HEK293 (cell line): ENCODE results near the gene GPR107.

Experiments
- CTCF ChIA-PET: fragments of 350-600 bp; formaldehyde crosslinking; extraction: SDS; loops from one replicate; lab custom pipeline; 2021; ENCODE audit warnings: antibody characterized with exemption; lab: Yijun Ruan, JAX
- POLR2A ChIA-PET: fragments of 300-600 bp; formaldehyde crosslinking; extraction: SDS; loops from one replicate; lab custom pipeline; 2020; ENCODE audit warnings: antibody characterized with exemption, inconsistent platforms; lab: Yijun Ruan, JAX
- H3K27ac ChIP-seq: fragments of 200-500 bp; sonication (Bioruptor generic); 2 replicates; pipeline ENCODE4 v1.5.1; 2014; ENCODE audit warnings: low read depth, low read length, control low read depth, inconsistent platforms; ENCODE audit errors: extremely low read depth
- H3K36me3 ChIP-seq, 2 experiments: fragments of 200-500 bp in 1 of 2; sonication (Bioruptor generic) in 1 of 2; 1 replicate in 1 of 2; 2 replicates in 1 of 2; pipeline ENCODE4 v1.5.1; 2014 to 2017; ENCODE audit warnings: inconsistent platforms in 2 of 2, low read length in 2 of 2; ENCODE audit not compliant: control insufficient read depth in 2 of 2, insufficient read depth in 1 of 2
- H3K4me1 ChIP-seq: fragments of 200-500 bp; sonication (Bioruptor generic); 2 replicates; pipeline ENCODE4 v1.5.1; 2014; ENCODE audit warnings: mild to moderate bottlenecking, low read length, inconsistent platforms; ENCODE audit not compliant: control insufficient read depth, insufficient read depth
- H3K4me3 ChIP-seq: 2 replicates; pipeline ENCODE4 v1.5.1; 2011; ENCODE audit warnings: low read depth, mild to moderate bottlenecking, control low read depth, low read length, moderate library complexity
- H3K9me3 ChIP-seq: fragments of 200-500 bp; sonication (Bioruptor generic); 2 replicates; pipeline ENCODE4 v1.5.1; 2014; ENCODE audit warnings: low read depth, low read length, inconsistent platforms; ENCODE audit not compliant: control insufficient read depth, insufficient read depth
- EGR2 ChIP-seq: fragments of 450-650 bp; formaldehyde crosslinking; IDR thresholded peaks from 2 replicates; pipeline ENCODE4 v1.5.1; 2016; ENCODE audit warnings: low read depth, missing biosample characterization, missing genetic modification characterization
- MYNN ChIP-seq: fragments of 450-650 bp; formaldehyde crosslinking; IDR thresholded peaks from 2 replicates; pipeline ENCODE4 v1.5.1; 2016; ENCODE audit warnings: missing biosample characterization, missing genetic modification characterization, borderline replicate concordance
- PRDM1 ChIP-seq: fragments of 450-650 bp; formaldehyde crosslinking; IDR thresholded peaks from 2 replicates; pipeline ENCODE4; 2016; ENCODE audit warnings: missing biosample characterization, missing genetic modification characterization
- SCRT2 ChIP-seq: fragments of 450-650 bp; formaldehyde crosslinking; IDR thresholded peaks from 2 replicates; pipeline ENCODE4 v1.5.1; 2016; ENCODE audit warnings: missing biosample characterization, missing genetic modification characterization
- SP7 ChIP-seq: fragments of 450-650 bp; formaldehyde crosslinking; IDR thresholded peaks from 2 replicates; pipeline ENCODE4 v1.5.1; 2016; ENCODE audit warnings: missing biosample characterization, missing genetic modification characterization
- ZBTB20 ChIP-seq: fragments of 450-650 bp; formaldehyde crosslinking; IDR thresholded peaks from 2 replicates; pipeline ENCODE4 v1.5.1; 2016; ENCODE audit warnings: missing biosample characterization, missing genetic modification characterization
- ZNF324 ChIP-seq: fragments of 450-650 bp; formaldehyde crosslinking; IDR thresholded peaks from 2 replicates; pipeline ENCODE4 v1.5.1; 2016; ENCODE audit warnings: missing biosample characterization, missing genetic modification characterization
- ZNF394 ChIP-seq: fragments of 450-650 bp; formaldehyde crosslinking; IDR thresholded peaks from 2 replicates; pipeline ENCODE4 v1.5.1; 2016; ENCODE audit warnings: missing biosample characterization, missing genetic modification characterization, mild to moderate bottlenecking, moderate library complexity, borderline replicate concordance
- ZNF843 ChIP-seq: fragments of 450-650 bp; formaldehyde crosslinking; IDR thresholded peaks from 2 replicates; pipeline ENCODE4 v1.5.1; 2016; ENCODE audit warnings: missing biosample characterization, missing genetic modification characterization
- TF ChIP-seq, protein P1 (sequence below): fragments of 450-650 bp; formaldehyde crosslinking; IDR thresholded peaks from 2 replicates; pipeline ENCODE4 v1.5.1; 2017; ENCODE audit warnings: missing biosample characterization, missing genetic modification characterization
- TF ChIP-seq, protein P2 (sequence below): fragments of 450-650 bp; formaldehyde crosslinking; IDR thresholded peaks from 2 replicates; pipeline ENCODE4 v1.5.1; 2017; ENCODE audit warnings: missing biosample characterization, missing genetic modification characterization
- TF ChIP-seq, protein P3 (sequence below): fragments of 450-650 bp; formaldehyde crosslinking; IDR thresholded peaks from 2 replicates; pipeline ENCODE4 v1.5.1; 2016; ENCODE audit warnings: missing biosample characterization, missing genetic modification characterization
- TF ChIP-seq, protein P4 (sequence below): fragments of 450-650 bp; formaldehyde crosslinking; IDR thresholded peaks from 2 replicates; pipeline ENCODE4 v1.5.1; 2017; ENCODE audit warnings: missing biosample characterization, missing genetic modification characterization
- TF ChIP-seq, protein P5 (sequence below): fragments of 450-650 bp; IDR thresholded peaks from 2 replicates; pipeline ENCODE4 v1.5.1; 2018; ENCODE audit warnings: missing biosample characterization, mild to moderate bottlenecking, missing genetic modification characterization

GPR107 gene

DNA sequence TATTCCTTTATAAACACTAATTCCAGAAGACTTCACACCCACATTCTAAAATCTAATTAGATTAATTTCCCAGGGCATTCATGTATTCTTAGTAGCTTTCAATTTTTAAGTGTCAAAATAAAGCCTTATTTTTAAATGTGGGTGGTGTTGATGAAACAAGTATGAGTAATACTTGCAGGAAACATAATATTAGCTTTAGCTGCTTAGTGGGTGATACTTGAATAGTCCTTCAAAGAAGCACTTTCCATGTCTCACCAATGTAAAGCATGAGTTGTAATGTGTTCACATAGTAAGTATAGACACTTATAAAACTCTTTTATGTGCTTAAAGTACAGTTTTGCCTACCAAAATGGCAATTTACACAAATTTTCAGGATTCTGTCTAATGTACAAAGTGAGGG lies 17.6 kb upstream of the GPR107 start:
- no peak overlapping the region for H3K27ac ChIP-seq
- H3K4me3 ChIP-seq = no peak overlapping the region
- POLR2A ChIA-PET = interaction anchor here (0.9 to 1.0 kb wide), 2 partner anchors 18 to 40 kb away, joined by 3 read pairs; no protein-coding TSS in a partner anchor
- no peaks in the 10 kb centered on the region for H3K36me3 ChIP-seq
- CTCF ChIA-PET = interaction anchor here (0.6 to 0.9 kb wide), 2 partner anchors 13 to 45 kb away, joined by 3 read pairs; no protein-coding TSS in a partner anchor
- TF ChIP-seq, protein P1, sequence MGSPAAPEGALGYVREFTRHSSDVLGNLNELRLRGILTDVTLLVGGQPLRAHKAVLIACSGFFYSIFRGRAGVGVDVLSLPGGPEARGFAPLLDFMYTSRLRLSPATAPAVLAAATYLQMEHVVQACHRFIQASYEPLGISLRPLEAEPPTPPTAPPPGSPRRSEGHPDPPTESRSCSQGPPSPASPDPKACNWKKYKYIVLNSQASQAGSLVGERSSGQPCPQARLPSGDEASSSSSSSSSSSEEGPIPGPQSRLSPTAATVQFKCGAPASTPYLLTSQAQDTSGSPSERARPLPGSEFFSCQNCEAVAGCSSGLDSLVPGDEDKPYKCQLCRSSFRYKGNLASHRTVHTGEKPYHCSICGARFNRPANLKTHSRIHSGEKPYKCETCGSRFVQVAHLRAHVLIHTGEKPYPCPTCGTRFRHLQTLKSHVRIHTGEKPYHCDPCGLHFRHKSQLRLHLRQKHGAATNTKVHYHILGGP = no peak
- TF ChIP-seq, protein P2, sequence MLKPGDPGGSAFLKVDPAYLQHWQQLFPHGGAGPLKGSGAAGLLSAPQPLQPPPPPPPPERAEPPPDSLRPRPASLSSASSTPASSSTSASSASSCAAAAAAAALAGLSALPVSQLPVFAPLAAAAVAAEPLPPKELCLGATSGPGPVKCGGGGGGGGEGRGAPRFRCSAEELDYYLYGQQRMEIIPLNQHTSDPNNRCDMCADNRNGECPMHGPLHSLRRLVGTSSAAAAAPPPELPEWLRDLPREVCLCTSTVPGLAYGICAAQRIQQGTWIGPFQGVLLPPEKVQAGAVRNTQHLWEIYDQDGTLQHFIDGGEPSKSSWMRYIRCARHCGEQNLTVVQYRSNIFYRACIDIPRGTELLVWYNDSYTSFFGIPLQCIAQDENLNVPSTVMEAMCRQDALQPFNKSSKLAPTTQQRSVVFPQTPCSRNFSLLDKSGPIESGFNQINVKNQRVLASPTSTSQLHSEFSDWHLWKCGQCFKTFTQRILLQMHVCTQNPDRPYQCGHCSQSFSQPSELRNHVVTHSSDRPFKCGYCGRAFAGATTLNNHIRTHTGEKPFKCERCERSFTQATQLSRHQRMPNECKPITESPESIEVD (tag by site-specific recombination) = peak; percentile 58
- 0 out of 2 replicates have a peak, but pooled peaks have one; percentile 15 for TF ChIP-seq EGR2 (tag by site-specific recombination)
- H3K4me1 ChIP-seq = no peaks in the 10 kb centered on the region; the same call in 1 of the 2 replicates
- no peaks in the 10 kb centered on the region for H3K9me3 ChIP-seq

DNA sequence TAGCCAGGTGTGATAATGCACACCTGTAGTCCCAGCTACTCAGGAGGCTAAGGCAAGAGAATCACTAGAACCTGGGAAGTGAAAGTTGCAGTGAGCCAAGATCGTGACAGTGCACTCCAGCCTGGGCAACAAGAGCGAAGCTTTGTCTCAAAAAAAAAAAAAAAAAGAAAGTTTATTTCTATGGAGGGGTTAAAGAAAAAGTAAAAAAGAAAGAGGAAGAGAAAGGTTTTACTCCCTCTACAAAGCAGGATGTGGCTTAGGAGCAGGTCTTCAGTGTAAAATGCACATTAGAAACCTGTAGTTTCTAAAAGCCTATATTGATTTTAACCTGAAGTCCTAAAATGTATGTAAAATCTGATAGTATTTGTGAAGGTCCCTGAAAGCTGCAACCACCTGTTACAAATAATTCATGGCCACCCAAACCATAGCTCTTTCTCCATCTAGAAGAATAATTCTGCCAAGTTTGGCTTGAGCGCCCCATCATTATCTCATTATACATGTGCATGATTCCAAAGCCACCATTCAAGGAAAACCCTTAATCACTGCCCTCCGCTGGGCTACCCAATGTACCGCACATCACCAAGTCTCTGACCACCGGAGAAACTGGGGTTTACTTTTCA lies 14.1 kb upstream of the GPR107 start:
- ChIA-PET POLR2A (no interaction called here), CTCF (interaction anchor here (0.6 to 4.3 kb wide), 12 partner anchors 11 to 228 kb away, joined by 3 to 29 read pairs (median 3); no protein-coding TSS in a partner anchor)
- no peak for TF ChIP-seq MYNN (tag by site-specific recombination)
- TF ChIP-seq PRDM1 (tag by site-specific recombination) = peak; percentile 90
- peak; percentile 55 for TF ChIP-seq SCRT2 (tag by site-specific recombination)
- TF ChIP-seq, protein P3, sequence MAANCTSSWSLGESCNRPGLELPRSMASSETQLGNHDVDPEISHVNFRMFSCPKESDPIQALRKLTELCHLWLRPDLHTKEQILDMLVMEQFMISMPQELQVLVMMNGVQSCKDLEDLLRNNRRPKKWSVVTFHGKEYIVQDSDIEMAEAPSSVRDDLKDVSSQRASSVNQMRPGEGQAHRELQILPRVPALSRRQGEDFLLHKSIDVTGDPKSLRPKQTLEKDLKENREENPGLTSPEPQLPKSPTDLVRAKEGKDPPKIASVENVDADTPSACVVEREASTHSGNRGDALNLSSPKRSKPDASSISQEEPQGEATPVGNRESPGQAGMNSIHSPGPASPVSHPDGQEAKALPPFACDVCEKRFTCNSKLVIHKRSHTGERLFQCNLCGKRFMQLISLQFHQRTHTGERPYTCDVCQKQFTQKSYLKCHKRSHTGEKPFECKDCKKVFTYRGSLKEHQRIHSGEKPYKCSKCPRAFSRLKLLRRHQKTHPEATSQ = no peak
- TF ChIP-seq, protein P2 (tag by site-specific recombination) = no peak
- TF ChIP-seq ZNF324 = no peak
- no peak for TF ChIP-seq ZNF394
- peak; percentile 50 for TF ChIP-seq SP7
- no peak for TF ChIP-seq ZNF843 (tag by site-specific recombination)
- TF ChIP-seq, protein P4, sequence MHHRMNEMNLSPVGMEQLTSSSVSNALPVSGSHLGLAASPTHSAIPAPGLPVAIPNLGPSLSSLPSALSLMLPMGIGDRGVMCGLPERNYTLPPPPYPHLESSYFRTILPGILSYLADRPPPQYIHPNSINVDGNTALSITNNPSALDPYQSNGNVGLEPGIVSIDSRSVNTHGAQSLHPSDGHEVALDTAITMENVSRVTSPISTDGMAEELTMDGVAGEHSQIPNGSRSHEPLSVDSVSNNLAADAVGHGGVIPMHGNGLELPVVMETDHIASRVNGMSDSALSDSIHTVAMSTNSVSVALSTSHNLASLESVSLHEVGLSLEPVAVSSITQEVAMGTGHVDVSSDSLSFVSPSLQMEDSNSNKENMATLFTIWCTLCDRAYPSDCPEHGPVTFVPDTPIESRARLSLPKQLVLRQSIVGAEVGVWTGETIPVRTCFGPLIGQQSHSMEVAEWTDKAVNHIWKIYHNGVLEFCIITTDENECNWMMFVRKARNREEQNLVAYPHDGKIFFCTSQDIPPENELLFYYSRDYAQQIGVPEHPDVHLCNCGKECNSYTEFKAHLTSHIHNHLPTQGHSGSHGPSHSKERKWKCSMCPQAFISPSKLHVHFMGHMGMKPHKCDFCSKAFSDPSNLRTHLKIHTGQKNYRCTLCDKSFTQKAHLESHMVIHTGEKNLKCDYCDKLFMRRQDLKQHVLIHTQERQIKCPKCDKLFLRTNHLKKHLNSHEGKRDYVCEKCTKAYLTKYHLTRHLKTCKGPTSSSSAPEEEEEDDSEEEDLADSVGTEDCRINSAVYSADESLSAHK = no peak
- TF ChIP-seq ZBTB20 (tag by site-specific recombination) = no peak
- TF ChIP-seq, protein P5, sequence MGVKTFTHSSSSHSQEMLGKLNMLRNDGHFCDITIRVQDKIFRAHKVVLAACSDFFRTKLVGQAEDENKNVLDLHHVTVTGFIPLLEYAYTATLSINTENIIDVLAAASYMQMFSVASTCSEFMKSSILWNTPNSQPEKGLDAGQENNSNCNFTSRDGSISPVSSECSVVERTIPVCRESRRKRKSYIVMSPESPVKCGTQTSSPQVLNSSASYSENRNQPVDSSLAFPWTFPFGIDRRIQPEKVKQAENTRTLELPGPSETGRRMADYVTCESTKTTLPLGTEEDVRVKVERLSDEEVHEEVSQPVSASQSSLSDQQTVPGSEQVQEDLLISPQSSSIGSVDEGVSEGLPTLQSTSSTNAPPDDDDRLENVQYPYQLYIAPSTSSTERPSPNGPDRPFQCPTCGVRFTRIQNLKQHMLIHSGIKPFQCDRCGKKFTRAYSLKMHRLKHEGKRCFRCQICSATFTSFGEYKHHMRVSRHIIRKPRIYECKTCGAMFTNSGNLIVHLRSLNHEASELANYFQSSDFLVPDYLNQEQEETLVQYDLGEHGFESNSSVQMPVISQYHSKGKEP (tag by site-specific recombination) = no peak
- Histone ChIP-seq H3K27ac (no peak overlapping the region), H3K4me1 (peaks cover 3% of the 10 kb centered on the region; the same call in 1 of the 2 replicates), H3K36me3 (no peaks in the 10 kb centered on the region), H3K9me3 (no peaks in the 10 kb centered on the region), H3K4me3 (no peak overlapping the region)
